Stimulated activated CD4-positive, alpha-beta T cell treated with anti-CD3 and anti-CD28 coated beads, Interleukin-1b, Interleukin-23, amount 100 ng/mL, for 4 hours (primary cell): Measurements from ENCODE around the gene CHMP4A.

ENCODE experiments used
- DNase-seq, 2 donors: peaks; one replicate each; pipeline ENCODE4 v3.0.0-alpha.2; 2020; ENCODE audit warnings: low read depth in 2 of 2

The CHMP4A gene

DNA sequence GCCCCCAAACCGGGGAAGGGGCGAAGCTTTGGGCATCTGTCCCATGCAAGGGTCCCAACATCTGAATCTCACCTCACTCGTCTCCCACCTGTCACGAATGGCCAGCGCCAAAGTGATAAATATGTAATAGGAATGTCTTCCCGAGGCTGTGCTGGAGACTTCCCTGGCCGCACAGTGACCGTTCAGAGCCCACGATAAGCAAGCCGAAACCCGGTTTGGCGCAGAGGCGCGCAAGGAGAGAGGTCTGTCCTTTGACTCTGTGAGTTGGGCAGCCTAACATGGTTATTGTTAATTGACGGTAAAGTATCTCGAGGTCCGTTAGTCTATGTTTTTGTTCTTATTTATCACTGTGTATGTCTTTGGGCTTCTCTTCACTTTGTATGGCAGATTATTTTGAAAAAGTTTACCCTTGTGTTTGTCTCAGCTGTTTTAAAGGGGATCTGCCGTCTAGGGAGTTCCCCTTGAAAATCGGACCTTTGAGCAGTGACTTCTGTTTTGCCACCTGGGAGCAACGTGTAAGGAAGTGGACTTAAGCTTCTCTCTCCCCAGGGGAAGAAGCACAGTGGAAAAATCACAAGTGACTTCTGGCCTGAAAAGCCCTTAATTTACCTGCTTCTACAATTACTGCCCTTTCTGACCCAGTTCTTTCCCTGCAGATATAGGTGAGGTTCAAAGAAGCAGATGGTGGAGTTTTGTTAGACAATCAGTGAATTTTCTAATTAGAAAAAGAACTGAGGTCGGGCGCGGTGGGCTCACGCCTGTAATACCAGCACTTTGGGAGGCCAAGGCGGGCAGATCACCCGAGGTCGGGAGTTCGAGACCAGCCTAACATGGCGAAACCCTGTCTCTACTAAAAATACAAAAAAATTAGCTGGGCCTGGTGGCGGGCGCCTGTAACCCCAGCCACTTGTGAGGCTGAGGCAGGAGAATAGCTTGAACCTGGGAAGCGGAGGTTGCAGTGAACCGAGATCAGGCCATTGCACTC lies 16.9 kb downstream of the CHMP4A start:
- no peak for DNase-seq

DNA sequence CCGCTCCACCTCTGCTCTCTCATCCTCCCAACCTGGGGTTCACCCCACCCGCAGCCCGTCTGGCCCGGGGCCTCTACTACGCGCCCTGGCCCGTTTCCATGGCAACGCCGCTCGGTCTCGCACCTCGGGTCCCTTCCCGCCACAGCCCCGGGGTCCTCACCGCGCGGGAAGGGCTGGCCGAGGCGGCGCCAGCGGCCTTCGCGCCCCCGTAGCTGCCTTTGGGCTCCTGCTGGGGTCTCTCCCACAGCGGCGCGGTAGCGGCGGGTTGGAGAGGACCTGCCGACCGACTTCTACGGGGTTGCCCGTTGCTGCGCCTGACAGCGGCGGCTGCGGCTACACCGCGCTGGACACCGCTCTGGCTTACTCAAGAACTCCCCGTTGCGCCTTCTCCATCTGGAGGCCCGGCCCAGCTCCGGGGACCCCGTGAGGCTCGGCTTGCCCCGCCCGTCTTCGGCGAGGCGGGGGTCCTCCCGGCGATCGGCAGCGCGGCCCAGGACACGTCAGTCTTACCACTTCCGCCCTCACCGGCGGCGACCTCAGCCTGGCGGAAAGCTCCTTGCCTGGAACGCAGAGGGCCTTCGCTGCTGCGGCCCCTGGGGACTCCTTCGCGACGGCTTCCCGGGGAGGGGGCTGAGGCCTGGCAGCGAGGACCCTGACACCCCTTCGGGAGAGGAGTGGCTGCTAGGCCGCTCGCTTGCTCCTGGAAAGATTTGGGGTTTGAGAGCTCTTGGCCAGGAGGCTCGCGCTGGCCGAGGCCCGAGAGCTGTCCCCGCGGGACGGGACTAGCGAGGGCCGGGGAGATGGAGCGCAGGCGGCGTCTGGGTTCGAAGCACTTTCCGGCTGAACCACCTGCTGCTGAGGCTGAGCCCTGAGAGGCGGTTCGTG lies 17.9 kb downstream of the CHMP4A start, which contains the start of gene TM9SF1:
Gene TM9SF1, minus strand, starts transcription at position 256 of the 885 bp plus-strand sequence. CDS start 422 bp downstream, outside the sequence.
- DNase-seq: peak; percentile 71 to 81

- no peak for DNase-seq
Measured at GRCh38 chr14:24194873-24195185, 18.5 kb downstream of the CHMP4A start.

DNA sequence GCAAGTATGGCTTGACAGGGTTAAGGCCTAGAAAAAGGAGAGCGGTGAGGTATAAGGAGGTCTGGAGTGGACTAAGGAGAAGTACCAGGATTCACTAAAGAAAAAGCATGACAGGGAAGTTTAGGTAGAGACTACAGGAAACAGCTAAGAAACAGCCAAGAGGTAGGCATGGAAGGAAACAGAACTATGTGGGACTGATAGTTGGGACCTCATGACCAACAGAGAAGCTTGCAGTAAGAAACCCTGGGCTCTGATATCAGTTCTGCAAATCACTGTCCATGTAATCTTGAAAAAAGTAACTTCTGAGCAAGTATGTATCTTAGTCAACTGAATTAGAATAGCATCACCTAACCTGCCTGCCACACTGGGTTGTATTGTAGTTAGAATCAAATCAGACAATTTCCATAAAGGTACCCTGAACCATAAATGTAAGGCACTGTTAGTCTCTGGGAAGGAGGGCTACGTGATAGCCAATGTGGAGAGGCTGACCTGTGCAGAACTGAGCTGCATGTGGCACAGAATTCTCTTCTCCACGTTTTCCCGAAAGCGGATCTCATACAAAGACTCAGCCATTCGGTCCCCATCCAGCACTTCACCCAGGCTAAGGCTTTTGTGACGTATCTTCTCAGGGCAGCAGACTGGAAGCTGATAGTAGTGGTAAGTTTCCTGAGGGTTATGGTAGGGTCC lies 19.0 kb downstream of the CHMP4A start:
- DNase-seq: no peak

DNA sequence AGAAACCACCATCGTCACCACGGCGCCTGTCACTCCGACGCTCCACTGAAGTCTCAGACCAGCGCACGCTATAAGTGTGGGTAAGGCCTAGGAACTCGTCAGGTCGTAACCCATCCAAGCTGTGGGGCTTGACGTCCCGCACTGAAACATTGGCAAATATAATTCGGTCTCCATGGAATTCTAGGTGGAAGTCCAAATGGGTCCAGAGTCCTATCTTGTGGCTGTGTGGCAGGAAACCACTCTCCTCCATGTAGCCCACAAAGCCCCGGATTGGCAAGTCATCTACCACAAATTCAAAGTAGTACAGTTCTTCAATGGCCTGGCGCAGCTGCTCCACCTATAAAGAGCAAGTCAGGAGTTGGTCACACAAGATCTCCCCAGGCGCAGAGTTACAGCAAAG lies 20.4 kb downstream of the CHMP4A start:
- DNase-seq: no peak

DNA sequence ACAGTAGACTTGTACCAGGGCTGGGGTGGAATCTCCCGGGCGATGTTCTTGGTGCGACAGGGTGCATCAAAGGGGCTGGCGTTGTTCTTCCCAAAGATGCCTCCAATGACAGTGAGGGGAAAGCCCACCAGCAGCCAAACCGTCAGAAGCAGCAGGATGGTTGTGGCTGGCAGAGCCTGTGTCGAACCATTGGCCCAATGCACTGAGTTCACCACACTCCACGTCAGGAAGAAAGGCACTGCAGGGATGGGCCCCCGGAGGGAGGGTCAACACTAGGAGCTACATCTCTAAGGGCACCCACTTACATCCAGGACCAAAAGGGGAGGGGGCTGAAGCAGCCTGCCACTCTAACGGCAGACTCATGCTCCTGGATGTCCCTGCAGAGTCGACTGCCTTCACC lies 22.9 kb downstream of the CHMP4A start:
- no peak for DNase-seq

DNA sequence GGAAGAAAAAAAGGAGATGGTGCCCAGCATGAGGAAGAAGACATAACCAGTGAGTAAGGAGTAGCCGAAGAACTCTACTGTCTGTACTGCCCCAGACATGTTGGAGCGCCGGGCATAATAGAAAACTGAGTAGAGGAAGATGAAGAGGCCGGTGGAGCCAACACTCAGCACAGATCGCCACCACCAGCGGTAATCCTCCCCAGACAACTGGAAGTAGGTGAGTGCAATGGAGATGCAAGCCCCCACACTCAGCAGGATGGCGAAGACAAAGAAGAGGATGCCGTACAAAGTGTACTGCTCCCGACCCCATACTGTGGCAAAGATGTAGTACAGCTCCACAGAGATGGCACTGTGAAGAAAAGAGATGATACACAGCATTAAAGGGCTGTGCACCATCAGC lies 23.8 kb downstream of the CHMP4A start:
- no peak for DNase-seq

- DNase-seq: no peak
Measured at GRCh38 chr14:24189059-24189375, 24.3 kb downstream of the CHMP4A start.

- peak; percentile 83 to 93 for DNase-seq
Measured at GRCh38 chr14:24188251-24189058, 24.8 kb downstream of the CHMP4A start, which contains the start of gene IPO4. TSS of gene IPO4 (minus strand) at chr14:24188816. CDS start at chr14:24188787, 29 bp downstream.

DNA sequence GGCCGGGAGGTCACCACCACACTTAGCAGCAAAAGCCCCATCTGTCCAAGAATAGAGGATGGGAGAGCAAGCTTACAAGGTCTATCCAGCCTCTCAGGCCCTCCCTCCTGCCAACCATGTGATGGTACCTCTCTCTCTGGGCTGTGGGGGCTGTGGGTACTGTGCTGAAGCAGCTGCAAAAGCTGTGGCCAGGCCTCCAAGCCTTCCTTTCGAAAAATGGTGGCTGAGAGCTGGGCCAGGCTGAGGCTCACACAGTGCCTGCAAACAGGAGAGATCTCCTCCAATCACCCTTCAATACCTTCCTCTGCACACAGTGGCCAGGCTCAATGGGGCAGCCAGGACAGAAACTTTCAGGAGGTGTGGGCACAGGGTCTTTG lies 25.8 kb downstream of the CHMP4A start:
- no peak for DNase-seq

DNA sequence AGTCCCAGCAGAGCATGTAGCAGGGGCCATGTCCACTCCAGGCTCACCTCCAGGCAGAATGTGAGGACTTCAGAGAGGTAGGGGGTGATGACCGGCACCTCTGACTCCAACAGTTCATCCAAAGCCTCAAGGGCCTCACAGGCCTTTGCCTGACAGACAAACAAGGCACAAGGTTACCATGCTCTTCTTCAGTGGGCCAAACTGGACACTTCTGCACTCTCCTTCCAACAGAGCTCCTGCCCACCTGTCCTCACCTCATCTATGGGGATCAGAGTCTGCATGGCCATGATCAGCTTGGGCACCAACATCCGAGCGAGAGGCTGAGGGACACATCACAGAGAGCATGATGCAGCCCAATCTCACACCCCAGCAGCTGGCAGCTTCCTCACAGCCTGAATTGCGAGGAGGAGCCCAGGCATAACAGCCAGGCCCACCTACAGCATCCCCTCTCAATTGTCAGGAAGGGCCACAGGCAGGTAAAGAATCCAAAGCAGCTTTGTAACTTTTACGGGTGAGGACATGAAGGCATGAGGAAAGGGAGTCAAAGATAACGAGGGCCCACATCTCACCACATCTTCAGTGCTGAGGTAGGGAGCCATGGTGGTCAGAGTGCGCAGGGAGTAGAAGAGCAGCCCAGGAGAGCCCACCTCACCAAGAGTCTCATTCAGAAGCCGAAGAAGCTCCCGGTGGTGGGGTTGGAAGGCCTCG lies 26.3 kb downstream of the CHMP4A start:
- DNase-seq: no peak

DNA sequence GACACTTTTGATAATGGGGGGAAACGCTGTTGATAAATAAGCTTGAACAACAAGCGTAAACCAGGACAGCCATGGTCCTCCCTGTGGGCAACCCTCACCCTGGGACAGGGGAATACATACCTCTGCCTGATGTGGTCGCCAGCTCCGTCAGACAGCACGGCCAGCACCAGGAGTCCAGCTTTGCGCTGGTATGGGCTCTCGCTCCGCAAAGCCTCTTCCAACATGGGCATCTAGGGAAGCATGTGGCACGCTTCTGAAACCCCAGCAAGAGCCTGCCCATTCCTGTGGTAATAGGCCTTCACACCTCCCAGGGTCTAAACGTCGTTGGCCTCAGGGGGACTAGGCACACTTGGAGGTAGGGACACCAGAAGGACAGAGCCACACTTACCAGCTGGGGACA lies 27.5 kb downstream of the CHMP4A start:
- no peak for DNase-seq

GRCh38 chr14:24185026-24185425 lies 28.3 kb downstream of the CHMP4A start:
- DNase-seq: no peak

DNA sequence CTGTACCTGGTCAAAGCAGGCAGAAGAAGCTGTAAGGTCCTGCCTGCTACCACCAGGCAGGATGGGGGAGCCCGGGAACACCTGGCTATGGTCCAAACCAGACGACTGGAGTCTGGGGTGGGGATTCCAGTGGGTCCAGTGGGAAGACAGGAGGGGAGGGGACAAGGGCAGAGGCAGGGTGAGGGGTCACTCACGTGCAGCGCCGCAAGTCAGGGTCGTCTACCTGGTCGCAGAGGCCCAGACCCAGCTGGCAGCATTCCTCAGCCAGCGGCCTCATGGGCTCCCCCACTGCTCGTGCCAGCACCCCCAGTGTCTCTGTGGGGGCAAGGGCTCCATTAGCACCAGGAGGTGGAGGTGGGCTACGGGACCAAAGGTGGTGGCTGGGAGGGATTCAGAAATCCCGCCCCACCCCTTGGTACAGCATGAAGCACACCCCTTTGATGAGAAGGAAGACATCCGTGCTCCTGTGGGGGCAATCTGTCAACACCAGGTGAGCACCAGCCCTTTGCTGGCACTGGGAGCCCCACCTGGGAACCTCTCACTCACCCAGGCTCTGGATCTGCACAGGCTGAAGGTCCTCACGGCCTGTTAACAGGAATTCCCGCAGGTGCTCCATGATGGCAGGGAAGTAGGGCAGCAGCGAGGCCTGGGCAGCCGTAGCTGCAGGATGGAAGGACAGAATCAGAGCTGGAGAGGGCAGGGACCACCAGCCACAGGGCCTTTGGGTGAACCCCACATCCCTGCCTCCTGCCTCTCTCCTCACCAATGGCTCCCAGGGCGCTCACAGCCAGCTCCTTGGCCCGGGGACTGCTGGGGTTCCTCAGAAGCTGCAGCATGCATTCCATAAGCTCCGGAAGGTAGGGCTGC lies 29.0 kb downstream of the CHMP4A start:
- no peak for DNase-seq

GRCh38 chr14:24183014-24183481 lies 30.2 kb downstream of the CHMP4A start:
- DNase-seq: no peak

GRCh38 chr14:24182110-24182882 lies 31.0 kb downstream of the CHMP4A start:
- no peak for DNase-seq

DNA sequence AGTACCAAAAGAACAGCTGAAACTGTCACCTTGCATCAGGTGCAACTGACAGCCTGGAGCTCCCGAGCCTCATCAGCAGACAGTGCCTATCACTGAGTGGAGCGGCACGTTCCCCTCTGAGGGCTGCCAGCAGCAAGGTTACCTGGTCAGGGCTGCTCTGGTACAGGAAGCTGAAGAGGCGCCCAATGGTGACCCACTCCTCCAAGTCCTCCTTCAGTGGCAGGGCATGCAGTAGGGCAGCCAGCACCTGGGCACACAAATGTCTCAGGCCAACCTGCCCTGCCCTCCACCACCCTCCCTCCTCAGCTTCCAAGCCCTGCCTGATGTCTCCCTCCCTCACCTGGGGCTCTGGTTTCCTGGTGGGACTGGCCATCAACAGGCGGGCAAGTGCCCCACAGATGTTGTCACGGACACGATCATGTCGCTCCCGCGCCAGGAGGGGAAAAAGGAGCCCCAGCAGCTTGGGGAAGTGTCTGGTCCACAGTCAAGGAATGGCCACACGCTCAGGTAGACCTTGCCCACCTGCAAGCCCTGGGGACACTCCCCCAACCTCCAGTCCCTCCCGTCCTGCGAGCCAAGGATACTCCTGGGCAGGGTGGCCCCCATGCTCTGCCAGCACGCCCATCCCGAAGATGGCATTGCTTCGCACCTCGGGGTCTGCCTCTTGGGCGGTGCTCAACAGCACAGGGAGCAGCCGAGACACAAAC lies 31.8 kb downstream of the CHMP4A start:
- no peak for DNase-seq
